A172 (cell line): ENCODE results near the gene FMN1. TPM values are rescaled to one million over a fixed set of nuclear protein-coding genes. Genes with fewer than 3 reads are reported as not detected.

Experiments
- DNase-seq: peaks from one replicate; pipeline ENCODE4 v3.0.0-alpha.2; 2015; ENCODE audit warnings: low spot score
- total RNA-seq: library from RNA; depleted of rRNA; stranded (reverse); fragments of >200 nt; shearing (Covaris generic); gene quantifications from 2 replicates; pipeline ENCODE4 v1.2.3, GENCODE V29; 2014

Gene FMN1
- total RNA-seq, 1 experiment from 2014 or later, result 0.95 TPM

GRCh38 chr15:32778391-32779176 is 415.9 kb downstream of the FMN1 start:
- DNase-seq, result no peak

GRCh38 chr15:32775103-32775502 is 419.4 kb downstream of the FMN1 start:
- DNase-seq, result no peak

GRCh38 chr15:32774022-32774421 is 420.5 kb downstream of the FMN1 start:
- peak; percentile 92 for DNase-seq

GRCh38 chr15:32767236-32767635 is 427.3 kb downstream of the FMN1 start:
- DNase-seq, result no peak

GRCh38 chr15:32766101-32766500 is 428.4 kb downstream of the FMN1 start:
- no peak for DNase-seq

- DNase-seq, result no peak
Measured at GRCh38 chr15:32765236-32765635, 429.3 kb downstream of the FMN1 start.

GRCh38 chr15:32763295-32763694 is 431.2 kb downstream of the FMN1 start:
- DNase-seq, result no peak

GRCh38 chr15:32757426-32757825 is 437.1 kb downstream of the FMN1 start:
- DNase-seq, result no peak

GRCh38 chr15:32750979-32751378 is 443.5 kb downstream of the FMN1 start:
- DNase-seq, result no peak

GRCh38 chr15:32747921-32748342 is 446.6 kb downstream of the FMN1 start:
- no peak for DNase-seq

GRCh38 chr15:32746116-32746857 is 448.2 kb downstream of the FMN1 start:
- no peak for DNase-seq

GRCh38 chr15:32743411-32744140 is 450.9 kb downstream of the FMN1 start:
- peak; percentile 37 for DNase-seq

- no peak for DNase-seq
Measured at GRCh38 chr15:32739522-32740063, 454.9 kb downstream of the FMN1 start.

GRCh38 chr15:32738666-32739065 is 455.8 kb downstream of the FMN1 start:
- DNase-seq, result no peak

- no peak for DNase-seq
Measured at GRCh38 chr15:32737304-32737703, 457.2 kb downstream of the FMN1 start.

- no peak for DNase-seq
Measured at GRCh38 chr15:32736701-32737061, 457.8 kb downstream of the FMN1 start.

GRCh38 chr15:32735989-32736700 is 458.4 kb downstream of the FMN1 start:
- no peak for DNase-seq

GRCh38 chr15:32733281-32733680 is 461.2 kb downstream of the FMN1 start:
- DNase-seq, result no peak

- DNase-seq, result no peak
Measured at GRCh38 chr15:32732574-32733157, 461.8 kb downstream of the FMN1 start.

GRCh38 chr15:32730677-32731654 is 463.5 kb downstream of the FMN1 start:
- no peak for DNase-seq
